ENCODE results near the gene ATP1B4. TPM values are rescaled to one million over a fixed set of nuclear protein-coding genes. Genes with fewer than 3 reads are reported as not detected.

Gene ATP1B4
- total and polyA plus RNA-seq, 7 experiments from 2014 or later, result not detected

GRCh38 chrX:120366794-120367193 is 4.9 kb downstream of the ATP1B4 start:
- no peaks in the 10 kb centered on the region for H3K27me3 ChIP-seq (ENCODE audit: control insufficient read depth in 2 of 2, insufficient read depth in 2 of 2, low read length in 2 of 2)
- H3K27ac ChIP-seq (ENCODE audit: low read depth, low read length), result no peak overlapping the region
- ChIA-PET CTCF (no interaction called here), POLR2A (no interaction called here)
- Mint-ChIP-seq H3K4me1 (no peaks in the 10 kb centered on the region), H3K36me3 (no peaks in the 10 kb centered on the region), H3K9me3 (no peaks in the 10 kb centered on the region), H3K27me3 (peaks cover 0 to 2% (median 0%) of the 10 kb centered on the region in 5 donors), H3K4me3 (no peak overlapping the region), H3K27ac (no peak overlapping the region)
- DNase-seq (no peak), ATAC-seq (no peak)
- H3K4me3 ChIP-seq (ENCODE audit: low read length), result no peak overlapping the region
- no peaks in the 10 kb centered on the region for H3K9me3 ChIP-seq (ENCODE audit: control insufficient read depth in 2 of 3, low read length in 3 of 3)
- no peaks in the 10 kb centered on the region for H3K4me1 ChIP-seq (ENCODE audit: control insufficient read depth in 2 of 2, insufficient read depth in 2 of 2, low read length in 2 of 2)
- H3K36me3 ChIP-seq (ENCODE audit: control insufficient read depth in 2 of 3, insufficient read depth in 3 of 3, low read length in 3 of 3), result no peaks in the 10 kb centered on the region
- intact Hi-C loops (cut with micrococcal nuclease), result loop anchor here in 1 of 2 donors (10.0 kb wide), 1 partner anchor 52 kb away; the partner anchor contains the start of gene TMEM255A

DNA sequence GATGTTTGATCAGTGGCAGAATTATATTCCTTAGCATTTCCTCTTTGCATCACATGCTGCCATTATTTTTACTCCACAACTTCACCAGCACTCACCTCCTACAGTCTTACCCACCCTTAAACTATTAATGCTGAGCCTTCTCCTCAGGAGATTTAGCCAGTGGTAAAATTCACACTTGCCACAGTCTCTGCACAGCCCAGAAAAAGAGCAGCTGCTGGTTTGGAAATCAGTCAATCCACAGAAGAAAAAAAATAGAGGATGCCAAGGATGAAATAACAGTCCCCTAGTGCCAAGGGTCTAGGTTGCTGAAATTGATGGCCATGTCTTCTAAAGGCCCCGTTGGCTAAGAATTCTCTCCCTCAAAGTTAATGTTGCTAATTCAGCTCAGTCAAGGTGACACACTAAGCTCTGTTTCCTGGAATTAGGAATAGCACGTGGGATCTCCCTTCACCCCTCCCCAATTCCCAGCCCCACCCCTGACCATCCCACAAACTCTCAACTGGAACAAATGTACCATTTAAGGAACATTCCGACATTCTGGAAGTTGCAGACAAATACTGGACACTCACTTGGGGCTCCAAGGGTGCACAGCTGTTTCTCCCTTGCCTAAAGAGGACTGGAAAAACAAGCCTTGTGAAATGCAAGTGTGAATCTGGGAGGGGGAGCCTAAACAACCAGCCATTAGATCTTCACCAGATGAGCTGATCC is 5.7 kb downstream of the ATP1B4 start:
- H3K9me3 Mint-ChIP-seq, result no peaks in the 10 kb centered on the region
- Histone ChIP-seq H3K27me3 (ENCODE audit: control insufficient read depth in 2 of 2, insufficient read depth in 2 of 2, low read length in 2 of 2) (no peaks in the 10 kb centered on the region), H3K4me3 (ENCODE audit: low read length) (no peak overlapping the region), H3K9me3 (ENCODE audit: control insufficient read depth in 2 of 3, low read length in 3 of 3) (no peaks in the 10 kb centered on the region), H3K36me3 (ENCODE audit: control insufficient read depth in 2 of 3, insufficient read depth in 3 of 3, low read length in 3 of 3) (no peaks in the 10 kb centered on the region), H3K27ac (ENCODE audit: low read depth, low read length) (no peak overlapping the region), H3K4me1 (ENCODE audit: control insufficient read depth in 2 of 2, insufficient read depth in 2 of 2, low read length in 2 of 2) (no peaks in the 10 kb centered on the region)
- H3K4me3 Mint-ChIP-seq, result no peak overlapping the region
- no peak for ATAC-seq
- CTCF ChIA-PET, result interaction anchor here (1.7 kb wide), 1 partner anchor 13 kb away, joined by 3 read pairs; no protein-coding TSS in a partner anchor
- no peaks in the 10 kb centered on the region for H3K36me3 Mint-ChIP-seq
- intact Hi-C loops (cut with micrococcal nuclease), result loop anchor here in 1 of 2 donors (10.0 kb wide), 1 partner anchor 53 kb away; the partner anchor contains the start of gene TMEM255A
- H3K27me3 Mint-ChIP-seq, result peaks cover 0 to 2% (median 0%) of the 10 kb centered on the region in 5 donors
- DNase-seq, result no peak
- no peak overlapping the region for H3K27ac Mint-ChIP-seq
- POLR2A ChIA-PET, result no interaction called here
- H3K4me1 Mint-ChIP-seq, result no peaks in the 10 kb centered on the region

- POLR2A ChIA-PET, result no interaction called here
- no peaks in the 10 kb centered on the region for H3K4me1 ChIP-seq (ENCODE audit: control insufficient read depth in 2 of 2, insufficient read depth in 2 of 2, low read length in 2 of 2)
Measured at GRCh38 chrX:120372667-120373370, 10.9 kb downstream of the ATP1B4 start.

GRCh38 chrX:120377179-120377578 is 15.3 kb downstream of the ATP1B4 start:
- ChIA-PET POLR2A (no interaction called here), CTCF (interaction anchor here (0.6 to 1.7 kb wide), 5 partner anchors 73 to 414 kb away, joined by 3 to 5 read pairs (median 3); no protein-coding TSS in a partner anchor)
- DNase-seq (no peak), ATAC-seq (no peak)
- H3K4me3 Mint-ChIP-seq, result no peak overlapping the region
- intact Hi-C loops (cut with micrococcal nuclease), result no loop called here
- Histone ChIP-seq H3K9me3 (ENCODE audit: control insufficient read depth in 2 of 3, low read length in 3 of 3) (no peaks in the 10 kb centered on the region), H3K27me3 (ENCODE audit: control insufficient read depth in 2 of 2, insufficient read depth in 2 of 2, low read length in 2 of 2) (no peaks in the 10 kb centered on the region), H3K36me3 (ENCODE audit: control insufficient read depth in 2 of 3, insufficient read depth in 3 of 3, low read length in 3 of 3) (no peaks in the 10 kb centered on the region), H3K4me1 (ENCODE audit: control insufficient read depth in 2 of 2, insufficient read depth in 2 of 2, low read length in 2 of 2) (peaks cover 0 to 4% of the 10 kb centered on the region in 2 donors), H3K4me3 (ENCODE audit: low read length) (no peak overlapping the region), H3K27ac (ENCODE audit: low read depth, low read length) (no peak overlapping the region)
- H3K9me3 Mint-ChIP-seq, result no peaks in the 10 kb centered on the region
- H3K27ac Mint-ChIP-seq, result no peak overlapping the region
- H3K36me3 Mint-ChIP-seq, result no peaks in the 10 kb centered on the region
- H3K27me3 Mint-ChIP-seq, result peaks cover 0 to 11% (median 4%) of the 10 kb centered on the region in 5 donors
- peaks cover 0 to 6% (median 4%) of the 10 kb centered on the region in 7 donors for H3K4me1 Mint-ChIP-seq

More at GRCh38 chrX:120372667-120373370, 10.9 kb downstream of the ATP1B4 start:
- Histone ChIP-seq H3K36me3 (ENCODE audit: control insufficient read depth in 2 of 3, insufficient read depth in 3 of 3, low read length in 3 of 3) (no peaks in the 10 kb centered on the region), H3K27me3 (ENCODE audit: control insufficient read depth in 2 of 2, insufficient read depth in 2 of 2, low read length in 2 of 2) (no peaks in the 10 kb centered on the region), H3K27ac (ENCODE audit: low read depth, low read length) (no peak overlapping the region), H3K9me3 (ENCODE audit: control insufficient read depth in 2 of 3, low read length in 3 of 3) (no peaks in the 10 kb centered on the region), H3K4me3 (ENCODE audit: low read length) (no peak overlapping the region)
- ATAC-seq (no peak), DNase-seq (no peak)
- Mint-ChIP-seq H3K4me1 (no peaks in the 10 kb centered on the region), H3K4me3 (no peak overlapping the region), H3K27ac (no peak overlapping the region), H3K36me3 (no peaks in the 10 kb centered on the region), H3K9me3 (no peaks in the 10 kb centered on the region), H3K27me3 (peaks cover 0 to 1% (median 0%) of the 10 kb centered on the region in 5 donors)
- intact Hi-C loops (cut with micrococcal nuclease), result loop anchor here in 1 of 2 donors (2.0 kb wide), 1 partner anchor 28 kb away; no protein-coding TSS in a partner anchor
- CTCF ChIA-PET, result interaction anchor here (0.7 to 1.0 kb wide), 2 partner anchors 102 to 1343 kb away, joined by 3 to 4 read pairs; no protein-coding TSS in a partner anchor

DNA sequence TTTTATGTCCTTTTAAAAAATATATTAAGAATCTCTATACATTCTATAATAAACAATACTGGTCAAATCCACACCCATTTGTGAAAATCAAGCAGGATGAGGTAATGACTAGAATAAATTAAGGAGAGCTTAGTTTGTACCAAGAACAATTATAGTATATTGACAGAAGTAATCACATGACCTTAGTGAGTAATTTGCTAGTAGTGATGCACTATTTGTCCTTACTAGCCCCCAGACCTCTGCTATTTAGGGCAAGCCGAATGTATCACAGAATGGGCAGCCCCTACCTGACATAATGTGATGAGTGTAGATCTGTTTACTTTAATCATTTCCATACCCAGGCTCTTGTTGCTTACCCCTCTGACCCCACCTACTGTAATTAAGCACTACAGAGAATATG is 15.8 kb downstream of the ATP1B4 start:
- ChIA-PET POLR2A (no interaction called here), CTCF (interaction anchor here (0.6 to 1.7 kb wide), 4 partner anchors 72 to 413 kb away, joined by 3 to 5 read pairs (median 4); no protein-coding TSS in a partner anchor)

DNA sequence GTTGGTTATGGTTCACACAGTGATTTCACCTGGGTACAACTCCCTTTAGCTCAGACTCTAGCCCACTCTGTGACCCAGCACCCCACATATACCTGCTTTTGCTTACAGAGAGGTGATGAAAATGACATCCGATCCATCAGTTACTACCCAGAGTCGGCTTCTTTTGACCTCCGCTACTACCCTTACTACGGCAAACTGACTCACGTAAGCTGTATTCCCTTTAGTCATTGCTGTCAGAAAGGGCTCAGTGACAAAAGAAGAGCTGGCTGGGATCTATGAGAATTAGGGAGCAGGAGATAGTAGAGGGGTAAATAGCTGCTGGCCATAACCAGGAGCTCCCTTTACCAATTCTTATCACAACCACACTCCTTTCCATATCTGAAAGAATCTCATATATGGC is 16.7 kb downstream of the ATP1B4 start:
- Histone ChIP-seq H3K4me1 (ENCODE audit: control insufficient read depth in 2 of 2, insufficient read depth in 2 of 2, low read length in 2 of 2) (peaks cover 0 to 4% of the 10 kb centered on the region in 2 donors), H3K36me3 (ENCODE audit: control insufficient read depth in 2 of 3, insufficient read depth in 3 of 3, low read length in 3 of 3) (no peaks in the 10 kb centered on the region), H3K4me3 (ENCODE audit: low read length) (no peak overlapping the region), H3K27me3 (ENCODE audit: control insufficient read depth in 2 of 2, insufficient read depth in 2 of 2, low read length in 2 of 2) (no peaks in the 10 kb centered on the region), H3K9me3 (ENCODE audit: control insufficient read depth in 2 of 3, low read length in 3 of 3) (no peaks in the 10 kb centered on the region), H3K27ac (ENCODE audit: low read depth, low read length) (no peak overlapping the region)
- no peaks in the 10 kb centered on the region for H3K9me3 Mint-ChIP-seq
- DNase-seq (no peak), ATAC-seq (no peak)
- ChIA-PET CTCF (interaction anchor here (0.8 to 1.7 kb wide), 2 partner anchors 73 to 76 kb away, joined by 4 to 5 read pairs; no protein-coding TSS in a partner anchor), POLR2A (interaction anchor here (0.7 kb wide), 1 partner anchor 35 kb away, joined by 3 read pairs; no protein-coding TSS in a partner anchor)
- H3K27me3 Mint-ChIP-seq, result peaks cover 0 to 14% (median 4%) of the 10 kb centered on the region in 5 donors
- no peaks in the 10 kb centered on the region for H3K36me3 Mint-ChIP-seq
- intact Hi-C loops (cut with micrococcal nuclease), result no loop called here
- peaks cover 0 to 6% (median 4%) of the 10 kb centered on the region in 7 donors for H3K4me1 Mint-ChIP-seq
- H3K27ac Mint-ChIP-seq, result no peak overlapping the region
- no peak overlapping the region for H3K4me3 Mint-ChIP-seq

More for the DNA sequence above, 15.8 kb downstream of the ATP1B4 start:
- ATAC-seq, result no peak
- H3K9me3 Mint-ChIP-seq, result no peaks in the 10 kb centered on the region
- no peak overlapping the region for H3K27ac Mint-ChIP-seq
- intact Hi-C loops (cut with micrococcal nuclease), result no loop called here
- H3K4me1 Mint-ChIP-seq, result peaks cover 0 to 6% (median 4%) of the 10 kb centered on the region in 7 donors
- Histone ChIP-seq H3K9me3 (ENCODE audit: control insufficient read depth in 2 of 3, low read length in 3 of 3) (no peaks in the 10 kb centered on the region), H3K27ac (ENCODE audit: low read depth, low read length) (no peak overlapping the region), H3K36me3 (ENCODE audit: control insufficient read depth in 2 of 3, insufficient read depth in 3 of 3, low read length in 3 of 3) (no peaks in the 10 kb centered on the region), H3K27me3 (ENCODE audit: control insufficient read depth in 2 of 2, insufficient read depth in 2 of 2, low read length in 2 of 2) (no peaks in the 10 kb centered on the region), H3K4me1 (ENCODE audit: control insufficient read depth in 2 of 2, insufficient read depth in 2 of 2, low read length in 2 of 2) (peaks cover 0 to 4% of the 10 kb centered on the region in 2 donors), H3K4me3 (ENCODE audit: low read length) (no peak overlapping the region)
- no peaks in the 10 kb centered on the region for H3K36me3 Mint-ChIP-seq
- no peak for DNase-seq
- H3K4me3 Mint-ChIP-seq, result no peak overlapping the region
- peaks cover 0 to 11% (median 4%) of the 10 kb centered on the region in 5 donors for H3K27me3 Mint-ChIP-seq
